Activated CD4-positive, alpha-beta T cell treated with anti-CD3 and anti-CD28 coated beads, Interleukin-2, amount 10 ng/mL, durations not matched to agents 24 days and 14 days (primary cell): ENCODE data around the gene PMEL. TPM values are rescaled to one million over a fixed set of nuclear protein-coding genes. Genes with fewer than 3 reads are reported as not detected.
"Not testable (repeated sequence)": the region's sequence is repeated elsewhere in the genome, so short reads cannot be mapped to it uniquely, and the experiment has no call there.

Source experiments
- DNase-seq: peaks from one replicate; pipeline ENCODE4 v3.0.0; 2022
- H3K27ac Mint-ChIP-seq: one replicate; pipeline ENCODE4 v1.8.0; 2022; ENCODE audit warnings: mild to moderate bottlenecking, mixed read lengths
- H3K27me3 Mint-ChIP-seq: one replicate; pipeline ENCODE4 v1.8.0; 2022; ENCODE audit warnings: mixed read lengths
- H3K36me3 Mint-ChIP-seq: one replicate; pipeline ENCODE4 v1.8.0; 2022; ENCODE audit warnings: low read depth, mild to moderate bottlenecking, mixed read lengths
- H3K4me1 Mint-ChIP-seq: one replicate; pipeline ENCODE4 v1.8.0; 2021; ENCODE audit warnings: mixed read lengths
- H3K4me3 Mint-ChIP-seq: one replicate; pipeline ENCODE4 v1.8.0; 2022; ENCODE audit warnings: mild to moderate bottlenecking, moderate library complexity, mixed read lengths
- H3K9me3 Mint-ChIP-seq: one replicate; pipeline ENCODE4 v1.8.0; 2021; ENCODE audit warnings: mixed read lengths
- intact Hi-C: fragments of 100-400 bp; cut with micrococcal nuclease; formaldehyde crosslinking; loops from one replicate; pipeline ENCODE4 v1.15.1; 2023
- total RNA-seq: library from RNA; stranded (reverse); gene quantifications from 2 replicates; pipeline ENCODE4 v1.2.3, GENCODE V29; 2022

Gene PMEL
- total RNA-seq, 1 donor from 2014 or later: not detected

DNA sequence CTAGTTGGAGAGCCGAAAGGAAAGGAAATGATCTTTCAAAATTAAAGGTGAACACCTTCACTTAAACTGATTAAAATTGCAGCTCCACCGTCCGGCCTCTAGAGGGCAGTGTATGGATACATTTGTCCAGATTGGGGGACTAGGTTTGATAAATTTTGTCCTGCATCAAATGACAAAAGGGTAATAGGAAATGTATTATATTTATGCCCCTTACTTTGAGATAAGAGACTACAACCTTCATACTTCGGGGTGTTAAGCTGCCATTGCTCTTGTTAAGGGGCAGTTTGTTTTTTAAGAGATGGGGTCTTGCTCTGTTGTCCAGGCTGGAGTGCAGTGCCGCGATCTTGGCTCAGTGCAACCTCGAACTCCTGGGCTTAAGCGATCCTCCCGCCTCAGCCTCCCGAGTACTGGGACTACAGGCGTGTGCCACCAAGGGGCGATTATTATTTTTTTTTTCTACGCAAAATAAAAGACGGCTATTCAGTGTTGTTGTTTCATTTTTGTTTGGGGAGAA is 30.4 kb upstream of the PMEL start:
- H3K4me3 Mint-ChIP-seq: peak overlapping the region; percentile 87
- H3K36me3 Mint-ChIP-seq: peaks cover 18% of the 10 kb centered on the region
- H3K27me3 Mint-ChIP-seq: no peaks in the 10 kb centered on the region
- H3K27ac Mint-ChIP-seq: peak overlapping the region; percentile 37
- intact Hi-C loops: loop anchor here (1.0 to 2.0 kb wide), 5 partner anchors 33 to 258 kb away; partner anchors contain the start of genes PA2G4, RPS26 and ZC3H10
- H3K9me3 Mint-ChIP-seq: no peaks in the 10 kb centered on the region
- DNase-seq: peak; percentile 89
- peaks cover 28% of the 10 kb centered on the region for H3K4me1 Mint-ChIP-seq

DNA sequence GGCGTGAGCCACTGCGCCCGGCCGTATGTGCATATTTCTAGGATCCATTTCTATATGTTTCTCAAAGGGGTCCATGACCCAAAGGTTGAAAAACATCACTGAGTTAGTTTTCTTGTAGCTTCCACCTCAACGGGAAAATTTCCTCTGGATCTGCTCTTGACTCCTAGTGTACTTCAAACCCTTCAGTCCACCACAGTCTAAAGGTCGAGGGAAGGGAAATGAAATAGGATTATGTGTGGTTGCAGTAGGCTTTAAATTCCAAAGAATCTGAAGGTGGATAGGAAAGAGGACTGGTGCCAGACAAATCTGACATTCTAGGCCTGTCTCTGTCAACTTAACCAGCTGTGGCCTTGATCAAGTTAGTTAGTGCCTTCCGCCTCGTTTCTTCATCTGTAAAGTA is 29.5 kb upstream of the PMEL start:
- intact Hi-C loops: no loop called here
- DNase-seq: no peak
- H3K36me3 Mint-ChIP-seq: peaks cover 27% of the 10 kb centered on the region
- H3K9me3 Mint-ChIP-seq: no peaks in the 10 kb centered on the region
- H3K27ac Mint-ChIP-seq: no peak overlapping the region
- peaks cover 28% of the 10 kb centered on the region for H3K4me1 Mint-ChIP-seq
- no peak overlapping the region for H3K4me3 Mint-ChIP-seq
- H3K27me3 Mint-ChIP-seq: no peaks in the 10 kb centered on the region

DNA sequence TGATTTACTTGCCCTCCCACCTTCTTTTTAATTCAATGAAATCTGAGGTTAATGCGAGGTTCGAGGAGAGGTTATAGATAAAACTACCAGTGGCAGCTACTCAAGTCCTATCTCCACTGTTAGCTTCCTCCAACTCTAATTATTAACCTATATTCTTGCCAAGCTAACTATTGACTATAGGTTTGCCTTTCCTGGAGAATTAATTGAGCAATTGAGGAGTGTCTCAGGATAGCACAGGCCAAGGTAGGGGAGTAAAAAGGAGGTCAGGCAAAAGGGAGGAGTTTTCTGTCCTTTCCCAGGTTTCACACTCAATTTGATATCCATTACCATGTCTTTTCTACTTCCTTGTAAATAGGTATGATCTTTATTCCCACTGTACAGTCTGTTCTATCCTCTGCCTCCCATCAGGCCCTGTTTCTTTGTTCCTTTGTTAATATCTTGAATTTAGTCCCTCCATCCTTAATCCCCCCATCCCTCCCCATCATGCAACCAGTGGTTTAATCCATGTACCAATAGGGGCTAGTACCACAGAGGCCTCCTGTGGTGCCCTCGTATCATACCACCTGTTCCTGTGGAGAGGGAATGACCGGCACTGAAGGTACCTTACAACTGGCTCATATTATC is 27.5 kb upstream of the PMEL start:
- intact Hi-C loops: no loop called here
- DNase-seq: no peak
- H3K27me3 Mint-ChIP-seq: no peaks in the 10 kb centered on the region
- peaks cover 45% of the 10 kb centered on the region for H3K36me3 Mint-ChIP-seq
- peaks cover 22% of the 10 kb centered on the region for H3K4me1 Mint-ChIP-seq
- H3K4me3 Mint-ChIP-seq: no peak overlapping the region
- peak overlapping the region; percentile 12 for H3K27ac Mint-ChIP-seq
- H3K9me3 Mint-ChIP-seq: no peaks in the 10 kb centered on the region

DNA sequence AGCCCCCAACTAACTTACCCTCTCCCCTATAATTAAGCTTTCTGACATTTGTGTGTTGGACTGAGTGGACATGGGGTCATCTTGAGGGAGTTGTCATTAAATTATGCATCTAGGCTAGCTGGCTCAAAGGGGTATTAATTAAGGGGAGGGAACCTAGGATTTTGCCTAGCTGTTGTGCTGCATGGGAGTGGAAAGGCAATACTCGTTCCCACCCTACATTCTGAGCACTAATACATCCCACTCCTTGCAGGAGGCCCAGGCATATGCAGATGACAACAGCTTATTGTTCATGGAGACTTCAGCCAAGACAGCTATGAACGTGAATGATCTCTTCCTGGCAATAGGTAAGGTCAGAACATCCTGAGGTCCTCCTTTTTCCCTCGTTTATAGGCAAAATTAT is 25.3 kb upstream of the PMEL start:
- no peak overlapping the region for H3K27ac Mint-ChIP-seq
- intact Hi-C loops: no loop called here
- no peak overlapping the region for H3K4me3 Mint-ChIP-seq
- peaks cover 6% of the 10 kb centered on the region for H3K4me1 Mint-ChIP-seq
- H3K27me3 Mint-ChIP-seq: no peaks in the 10 kb centered on the region
- DNase-seq: no peak
- H3K36me3 Mint-ChIP-seq: peaks cover 55% of the 10 kb centered on the region
- no peaks in the 10 kb centered on the region for H3K9me3 Mint-ChIP-seq

DNA sequence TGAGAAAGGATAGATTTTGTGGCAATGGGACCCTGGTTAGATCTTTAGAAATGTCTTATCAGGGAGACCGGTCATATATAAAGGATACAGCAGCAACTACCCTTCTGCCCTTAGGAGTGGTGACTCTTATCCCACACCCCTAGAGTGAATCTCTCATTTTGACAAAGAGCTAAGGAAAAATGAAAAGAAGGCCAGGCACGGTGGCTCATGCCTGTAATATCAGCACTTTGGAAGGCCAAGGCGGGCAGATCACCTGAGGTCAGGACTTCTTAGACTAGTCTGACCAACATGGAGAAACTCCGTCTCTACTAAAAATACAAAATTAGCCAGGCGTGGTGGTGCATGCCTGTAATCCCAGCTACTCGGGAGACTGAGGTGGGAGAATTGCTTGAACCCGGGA is 20.1 kb upstream of the PMEL start:
- H3K9me3 Mint-ChIP-seq, intact Hi-C loops, H3K27me3 Mint-ChIP-seq, H3K27ac Mint-ChIP-seq, DNase-seq, H3K4me1 Mint-ChIP-seq, H3K4me3 Mint-ChIP-seq: not testable (repeated sequence)
- peaks cover 50% of the 10 kb centered on the region for H3K36me3 Mint-ChIP-seq

DNA sequence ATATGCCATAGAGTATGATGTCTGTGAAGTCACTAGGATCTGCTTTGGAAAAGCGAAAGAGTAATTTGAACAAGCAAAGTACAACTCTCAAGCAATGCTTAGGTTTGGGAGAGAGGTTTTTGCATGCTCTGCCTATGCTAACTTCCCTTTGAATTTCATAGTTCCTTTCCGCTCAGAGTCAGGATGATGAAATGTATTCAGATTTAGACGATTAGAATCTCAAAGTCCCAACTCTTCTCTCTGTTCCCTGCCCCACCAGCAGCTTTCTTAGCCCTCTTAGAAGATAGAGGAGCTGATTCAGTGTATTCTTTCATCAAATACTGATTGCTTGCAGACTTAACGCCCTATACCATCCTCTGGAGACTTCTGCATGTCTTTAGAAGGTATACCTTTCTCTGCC is 19.5 kb upstream of the PMEL start:
- H3K27ac Mint-ChIP-seq: no peak overlapping the region
- DNase-seq: no peak
- no peaks in the 10 kb centered on the region for H3K27me3 Mint-ChIP-seq
- H3K9me3 Mint-ChIP-seq: no peaks in the 10 kb centered on the region
- H3K36me3 Mint-ChIP-seq: peaks cover 49% of the 10 kb centered on the region
- H3K4me1 Mint-ChIP-seq: peaks cover 5% of the 10 kb centered on the region
- intact Hi-C loops: no loop called here
- no peak overlapping the region for H3K4me3 Mint-ChIP-seq

DNA sequence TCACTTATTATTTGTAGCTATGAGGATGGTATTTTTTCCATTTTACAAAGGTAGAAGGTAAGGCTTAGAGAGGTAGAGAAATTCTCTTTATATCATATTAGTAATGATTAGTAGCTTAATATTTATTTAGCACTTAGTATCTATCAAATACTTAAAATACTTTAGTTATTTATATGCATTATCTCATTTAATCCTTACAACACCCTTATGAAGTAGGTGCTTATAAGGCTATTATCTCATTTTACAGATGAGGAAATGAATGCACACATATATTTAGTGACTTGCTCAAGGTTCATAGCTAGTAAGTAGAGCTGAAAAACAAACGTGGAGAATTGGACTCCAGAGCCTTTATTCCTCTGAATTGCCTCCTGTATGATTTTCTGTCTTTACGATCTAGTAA is 19.0 kb upstream of the PMEL start:
- H3K36me3 Mint-ChIP-seq: peaks cover 48% of the 10 kb centered on the region
- DNase-seq: no peak
- no peak overlapping the region for H3K27ac Mint-ChIP-seq
- peaks cover 8% of the 10 kb centered on the region for H3K4me1 Mint-ChIP-seq
- no peaks in the 10 kb centered on the region for H3K27me3 Mint-ChIP-seq
- no peak overlapping the region for H3K4me3 Mint-ChIP-seq
- intact Hi-C loops: no loop called here
- H3K9me3 Mint-ChIP-seq: no peaks in the 10 kb centered on the region

DNA sequence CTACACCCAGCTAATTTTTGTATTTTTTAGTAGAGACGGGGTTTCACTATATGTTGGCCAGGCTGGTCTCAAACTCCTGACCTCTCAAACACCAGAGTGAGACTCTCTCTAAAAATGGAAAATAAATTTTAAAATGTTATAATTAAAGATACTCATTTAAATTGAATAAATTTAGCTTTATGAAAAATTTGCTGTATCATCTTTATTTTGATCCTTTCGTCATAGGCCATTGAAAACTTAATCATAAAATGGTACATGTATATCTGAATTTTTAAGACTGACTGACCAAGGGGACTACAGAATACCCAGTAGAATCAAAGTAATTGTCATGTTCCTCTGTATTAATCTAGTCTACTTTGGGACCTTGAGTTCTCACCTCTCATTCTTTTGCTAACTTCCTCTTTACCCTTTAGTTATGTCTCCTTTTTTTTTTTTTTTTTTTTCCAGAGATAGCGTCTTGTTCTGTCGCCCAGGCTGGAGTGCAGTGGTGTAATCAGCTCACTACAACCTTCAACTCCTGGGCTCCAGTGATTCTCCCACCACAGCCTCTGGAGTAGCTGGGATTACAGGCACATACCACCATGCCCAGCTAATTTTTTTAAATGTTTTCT is 17.5 kb upstream of the PMEL start:
- H3K4me3 Mint-ChIP-seq: no peak overlapping the region
- intact Hi-C loops: no loop called here
- H3K4me1 Mint-ChIP-seq: peaks cover 13% of the 10 kb centered on the region
- no peaks in the 10 kb centered on the region for H3K9me3 Mint-ChIP-seq
- H3K36me3 Mint-ChIP-seq: peaks cover 40% of the 10 kb centered on the region
- no peaks in the 10 kb centered on the region for H3K27me3 Mint-ChIP-seq
- H3K27ac Mint-ChIP-seq: no peak overlapping the region
- DNase-seq: no peak

DNA sequence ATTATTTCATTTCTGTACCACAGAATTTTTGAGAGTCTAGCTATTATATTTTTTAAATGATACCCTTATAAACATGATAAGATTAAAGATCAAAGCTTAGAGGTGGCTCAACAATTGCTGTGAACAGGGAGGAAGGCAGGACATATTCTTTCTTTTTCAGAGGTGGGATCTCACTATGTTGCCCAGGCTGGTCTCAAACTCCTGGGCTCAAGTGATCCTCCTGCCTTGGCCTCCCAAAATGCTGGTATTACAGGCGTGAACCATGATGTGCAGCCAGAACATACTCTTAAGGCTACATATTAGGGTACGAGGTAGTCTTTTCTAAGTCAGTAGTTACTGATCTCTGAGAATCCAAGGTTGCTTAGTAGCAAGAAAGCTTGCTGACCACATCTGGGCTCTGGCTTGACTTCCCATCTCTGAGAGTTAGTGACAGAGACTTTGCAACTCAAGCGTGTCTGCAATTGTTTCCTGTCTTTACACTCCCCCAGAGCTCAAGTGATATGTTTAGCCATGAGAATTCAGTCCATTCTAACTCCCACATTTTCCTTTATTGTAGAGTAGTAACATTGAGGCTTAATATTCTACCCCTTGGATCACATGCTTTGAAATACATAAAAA is 16.6 kb upstream of the PMEL start:
- H3K27me3 Mint-ChIP-seq: no peaks in the 10 kb centered on the region
- peaks cover 38% of the 10 kb centered on the region for H3K36me3 Mint-ChIP-seq
- intact Hi-C loops: no loop called here

DNA sequence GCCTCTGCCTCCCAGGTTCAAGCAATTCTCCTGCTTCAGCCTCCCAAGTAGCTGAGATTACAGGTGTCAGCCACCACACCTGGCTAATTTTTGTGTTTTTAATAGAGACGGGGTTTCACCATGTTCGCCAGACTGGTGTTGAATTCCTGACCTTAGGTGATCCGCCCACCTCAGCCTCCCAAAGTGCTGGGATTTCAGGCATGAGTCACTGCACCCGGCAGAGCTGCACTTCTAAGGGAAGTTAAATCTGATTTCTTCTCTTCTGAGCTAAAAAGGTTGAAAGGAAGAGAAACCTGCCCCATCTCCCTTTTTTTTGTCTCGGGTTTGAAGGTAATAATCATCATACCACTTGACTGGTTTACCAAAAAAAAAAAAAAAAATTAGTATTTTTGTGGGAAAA is 16.0 kb upstream of the PMEL start:
- H3K27ac Mint-ChIP-seq, intact Hi-C loops, H3K9me3 Mint-ChIP-seq, H3K27me3 Mint-ChIP-seq, H3K4me3 Mint-ChIP-seq, DNase-seq: not testable (repeated sequence)
- Mint-ChIP-seq H3K36me3 (peaks cover 38% of the 10 kb centered on the region), H3K4me1 (peaks cover 18% of the 10 kb centered on the region)

More for the DNA sequence above, 16.6 kb upstream of the PMEL start:
- Mint-ChIP-seq H3K4me1 (peaks cover 18% of the 10 kb centered on the region), H3K9me3 (no peaks in the 10 kb centered on the region), H3K27ac (no peak overlapping the region), H3K4me3 (no peak overlapping the region)
- no peak for DNase-seq

DNA sequence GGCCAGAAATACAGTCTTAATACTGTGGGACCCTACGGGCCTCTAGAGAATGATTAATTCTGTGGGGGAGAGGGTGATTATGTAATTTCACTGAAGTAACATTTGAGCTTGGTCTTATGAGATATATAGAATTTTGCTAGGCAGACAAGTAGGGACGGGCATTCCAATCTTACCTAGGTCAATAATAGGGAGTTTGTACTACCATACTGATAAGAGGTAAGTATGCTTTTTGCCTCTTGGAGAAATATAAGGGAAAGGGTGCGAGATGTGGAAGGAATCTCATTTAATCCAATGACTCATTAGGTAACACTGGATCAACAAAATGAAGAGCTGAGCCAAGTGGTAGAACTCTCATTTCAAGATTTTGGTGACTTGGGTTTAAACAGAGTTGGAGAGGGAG is 13.2 kb upstream of the PMEL start:
- Mint-ChIP-seq H3K27ac (no peak overlapping the region), H3K36me3 (peaks cover 32% of the 10 kb centered on the region), H3K4me3 (no peak overlapping the region), H3K9me3 (no peaks in the 10 kb centered on the region), H3K27me3 (no peaks in the 10 kb centered on the region), H3K4me1 (peaks cover 25% of the 10 kb centered on the region)
- intact Hi-C loops: no loop called here
- no peak for DNase-seq

DNA sequence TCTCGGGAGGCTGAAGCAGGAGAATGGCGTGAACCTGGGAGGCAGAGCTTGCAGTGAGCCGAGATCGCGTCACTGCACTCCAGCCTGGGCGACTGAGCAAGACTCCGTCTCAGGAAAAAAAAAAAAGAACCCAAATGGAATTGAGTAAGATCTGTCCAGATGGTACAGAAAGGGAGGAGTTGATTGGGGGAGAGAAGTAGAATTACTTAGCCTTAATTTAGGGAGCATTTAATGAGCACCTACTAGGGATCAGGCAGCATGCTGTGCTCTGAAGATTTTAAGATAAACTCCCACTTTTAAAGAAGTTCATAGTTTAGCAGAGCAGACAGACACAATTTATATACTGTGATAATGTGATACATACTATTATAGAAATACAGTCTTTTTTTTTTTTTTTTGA is 12.6 kb upstream of the PMEL start:
- Mint-ChIP-seq H3K9me3 (no peaks in the 10 kb centered on the region), H3K27me3 (no peaks in the 10 kb centered on the region), H3K27ac (no peak overlapping the region), H3K4me3 (no peak overlapping the region), H3K36me3 (peaks cover 27% of the 10 kb centered on the region), H3K4me1 (peaks cover 25% of the 10 kb centered on the region)
- no peak for DNase-seq
- intact Hi-C loops: no loop called here

DNA sequence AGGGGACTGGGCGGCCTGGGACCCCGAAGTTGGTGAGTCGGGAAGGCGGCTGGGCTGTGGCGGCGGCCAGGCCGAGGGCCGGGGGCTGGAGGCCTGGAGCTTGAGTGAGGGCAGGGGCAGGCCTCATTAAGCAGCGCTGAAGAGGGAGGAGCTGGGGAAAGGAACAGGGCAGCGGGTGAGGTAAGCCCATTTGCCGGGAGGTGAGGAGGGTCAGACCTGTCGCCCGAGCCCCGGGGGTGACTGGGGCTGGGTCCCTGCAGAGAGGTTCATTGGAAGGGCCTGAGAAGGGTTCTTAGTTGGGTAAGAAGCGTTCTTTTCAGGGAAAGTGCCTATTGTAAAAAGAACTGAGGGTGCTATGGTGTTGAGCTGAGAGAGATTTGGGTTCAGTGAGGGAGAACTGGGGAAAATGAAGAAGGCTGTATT is 8.5 kb upstream of the PMEL start:
- Mint-ChIP-seq H3K9me3 (no peaks in the 10 kb centered on the region), H3K27ac (no peak overlapping the region), H3K27me3 (no peaks in the 10 kb centered on the region), H3K4me1 (peaks cover 30% of the 10 kb centered on the region), H3K36me3 (peaks cover 24% of the 10 kb centered on the region), H3K4me3 (no peak overlapping the region)
- DNase-seq: peak; percentile 86
- intact Hi-C loops: loop anchor here (1.0 kb wide), 2 partner anchors 8 to 67 kb away; partner anchors contain the start of genes CDK2, PMEL and RPS26

DNA sequence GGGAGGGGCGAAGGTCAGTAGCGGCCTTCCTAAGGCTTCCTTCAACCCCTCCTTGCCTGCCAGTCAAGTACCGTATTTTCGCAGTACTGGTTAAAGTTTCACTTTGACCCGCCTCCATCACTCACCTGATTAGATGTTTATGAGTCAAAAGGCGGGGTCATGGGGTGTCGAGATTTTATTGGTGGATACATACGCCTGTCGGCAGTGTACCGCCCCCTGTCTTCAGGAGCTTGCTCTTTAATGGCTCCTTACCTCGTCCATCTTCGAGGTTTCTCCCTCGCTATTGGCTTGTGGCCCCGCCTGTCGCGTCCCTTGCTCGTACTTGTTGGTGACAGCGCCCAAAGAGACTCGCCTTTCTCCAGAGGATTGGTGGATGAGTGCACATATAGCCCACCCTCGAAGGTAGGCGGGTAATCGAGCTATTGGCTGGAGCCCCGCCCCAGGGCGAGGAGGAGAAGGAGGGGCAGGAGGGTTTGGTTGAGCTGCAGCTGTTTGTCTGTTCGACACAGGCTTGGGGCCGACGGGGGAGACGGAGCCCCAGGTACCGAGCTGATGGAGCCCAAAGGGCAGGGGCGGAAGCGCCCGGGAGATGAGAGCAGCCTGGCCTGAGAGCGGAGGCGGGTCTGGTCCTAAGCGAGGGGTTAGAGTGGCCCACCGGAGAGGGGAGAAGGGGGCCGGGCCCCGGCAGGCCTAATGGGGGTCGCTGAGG is 7.9 kb upstream of the PMEL start, which contains the start of gene RAB5B:
TSS of gene RAB5B (plus strand) at position 480 of the 709 bp plus-strand sequence. CDS start 12,883 bp downstream, outside the sequence.
- Mint-ChIP-seq H3K36me3 (peaks cover 21% of the 10 kb centered on the region), H3K9me3 (no peaks in the 10 kb centered on the region), H3K27me3 (no peaks in the 10 kb centered on the region), H3K4me1 (peaks cover 28% of the 10 kb centered on the region), H3K4me3 (no peak within 1 kb of the TSS), H3K27ac (no peak within 1 kb of the TSS)
- intact Hi-C loops: loop anchor here (1.0 kb wide), 7 partner anchors 7 to 156 kb away; partner anchors contain the start of genes CDK2, IKZF4, PA2G4 and PMEL
- peak; percentile 99 for DNase-seq
